ENCODE results near the gene REL. TPM values are rescaled to one million over a fixed set of nuclear protein-coding genes. Genes with fewer than 3 reads are reported as not detected.
A peak's percentile ranks its signal among the peaks of the same experiment; 100 is the strongest.

Gene REL
- polyA plus RNA-seq (ENCODE audit: insufficient read length in 3 of 3) = 10 to 100 TPM in 1 of 3 donors, 1 to 10 TPM in 2; 7.8 to 10.3 (median 8.5) TPM
- long read RNA-seq, donor 1, partial matches to known transcripts = 0 of 1 reads
- long read RNA-seq, donor 1, other reads (novel, unspliced or antisense) = 0 of 1 reads
- long read RNA-seq, donor 2 = 0 reads
- long read RNA-seq, donor 3 = 0 reads
- long read RNA-seq, donor 4, partial matches to known transcripts = 0 of 1 reads
- long read RNA-seq, donor 4, other reads (novel, unspliced or antisense) = 0 of 1 reads
- long read RNA-seq, donor 5 = 0 reads
- long read RNA-seq, donor 6, partial matches to known transcripts = 5 of 5 reads
- long read RNA-seq, donor 6, other reads (novel, unspliced or antisense) = 0 of 5 reads
- long read RNA-seq, donor 7, partial matches to known transcripts = 0 of 1 reads
- long read RNA-seq, donor 7, other reads (novel, unspliced or antisense) = 0 of 1 reads
- long read RNA-seq, donor 8 = 0 reads
- long read RNA-seq, donor 9, partial matches to known transcripts = 0 of 1 reads
- long read RNA-seq, donor 9, other reads (novel, unspliced or antisense) = 0 of 1 reads
- long read RNA-seq, donor 10 = 0 reads
- long read RNA-seq, donor 11, full-length matches to known transcripts = 4 of 4 reads
- long read RNA-seq, donor 11, partial matches to known transcripts = 0 of 4 reads
- long read RNA-seq, donor 11, other reads (novel, unspliced or antisense) = 0 of 4 reads
- long read RNA-seq, donor 12, partial matches to known transcripts = 0 of 2 reads
- long read RNA-seq, donor 12, other reads (novel, unspliced or antisense) = 0 of 2 reads
- long read RNA-seq, donor 13, partial matches to known transcripts = 0 of 1 reads
- long read RNA-seq, donor 13, other reads (novel, unspliced or antisense) = 0 of 1 reads
- long read RNA-seq, donor 14, partial matches to known transcripts = 0 of 1 reads
- long read RNA-seq, donor 14, other reads (novel, unspliced or antisense) = 0 of 1 reads
- long read RNA-seq, donor 15, partial matches to known transcripts = 0 of 1 reads
- long read RNA-seq, donor 15, other reads (novel, unspliced or antisense) = 0 of 1 reads
- long read RNA-seq, donor 16, partial matches to known transcripts = 0 of 1 reads
- long read RNA-seq, donor 16, other reads (novel, unspliced or antisense) = 0 of 1 reads

DNA sequence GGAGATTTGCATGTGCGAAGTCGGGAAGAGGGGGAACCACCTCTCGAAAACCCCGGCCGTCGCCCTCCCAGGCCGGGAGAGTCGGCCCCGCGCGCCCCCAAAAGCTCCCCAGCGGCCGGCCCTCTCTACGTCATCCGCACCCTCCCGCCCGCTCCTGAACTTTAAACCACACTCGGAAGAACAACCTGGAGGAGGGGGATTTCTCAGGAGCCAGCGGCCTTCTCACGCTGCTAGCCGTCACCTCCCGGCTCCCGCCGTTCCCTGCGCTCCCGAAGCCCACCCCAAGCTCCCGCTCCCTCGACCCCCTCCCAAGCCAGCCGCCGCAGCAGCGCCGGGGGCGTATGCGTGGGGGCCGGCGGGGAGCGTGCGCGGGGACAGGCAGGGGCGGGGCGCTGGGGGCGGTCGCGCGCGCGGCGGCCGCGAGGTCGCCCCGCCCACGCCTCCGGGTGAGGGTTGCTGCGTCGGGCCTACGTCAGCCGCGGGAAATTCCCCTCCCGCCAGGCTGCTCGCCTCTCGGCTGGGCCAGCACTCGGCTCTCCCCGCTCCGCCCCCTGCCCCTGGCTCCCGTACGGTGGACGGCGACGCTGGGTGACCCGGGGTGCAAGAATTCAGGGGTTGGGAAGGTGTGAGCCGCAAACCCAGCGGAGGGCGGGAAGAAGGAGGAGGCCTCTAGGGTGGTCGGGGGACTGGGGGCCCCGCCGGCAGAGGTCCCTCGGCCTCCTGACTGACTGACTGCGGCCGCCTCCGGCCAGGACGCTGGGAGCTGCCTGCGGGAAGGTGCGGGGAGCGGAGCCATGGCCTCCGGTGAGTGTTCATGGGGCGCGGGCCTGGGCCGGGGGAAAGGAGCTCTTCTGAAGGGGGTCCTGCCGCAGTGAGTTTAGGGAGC, at the start of gene REL:
Gene REL, plus strand, starts transcription at position 528 of the 886 bp plus-strand sequence. Its CDS starts 267 bp downstream, at position 795.
- DNase-seq (ENCODE audit: extremely low read depth in 1 of 11, low read depth in 9 of 11, low spot score in 4 of 11) = peak; percentile 76 to 90 (median 86)

DNA sequence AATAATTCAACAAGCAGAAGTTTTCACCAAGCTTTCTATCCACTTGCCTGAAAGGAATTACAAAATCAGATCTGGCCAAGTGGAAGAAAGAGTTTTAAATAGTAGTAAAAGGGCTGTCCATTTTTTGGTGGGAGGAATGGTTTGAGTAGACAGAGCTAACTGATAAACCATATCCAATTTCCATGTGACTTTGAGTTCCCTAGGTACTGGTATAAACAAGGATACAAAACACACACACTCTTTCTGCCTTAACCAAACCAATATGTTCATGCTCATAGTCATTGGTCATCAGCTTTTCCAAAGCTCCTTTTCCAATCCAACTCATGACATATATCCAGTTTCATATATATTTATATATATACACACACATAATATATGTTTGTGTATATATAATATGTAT, 49.5 kb upstream of the REL start:
- DNase-seq (ENCODE audit: extremely low read depth in 1 of 11, low read depth in 9 of 11, low spot score in 4 of 11) = no peak

DNA sequence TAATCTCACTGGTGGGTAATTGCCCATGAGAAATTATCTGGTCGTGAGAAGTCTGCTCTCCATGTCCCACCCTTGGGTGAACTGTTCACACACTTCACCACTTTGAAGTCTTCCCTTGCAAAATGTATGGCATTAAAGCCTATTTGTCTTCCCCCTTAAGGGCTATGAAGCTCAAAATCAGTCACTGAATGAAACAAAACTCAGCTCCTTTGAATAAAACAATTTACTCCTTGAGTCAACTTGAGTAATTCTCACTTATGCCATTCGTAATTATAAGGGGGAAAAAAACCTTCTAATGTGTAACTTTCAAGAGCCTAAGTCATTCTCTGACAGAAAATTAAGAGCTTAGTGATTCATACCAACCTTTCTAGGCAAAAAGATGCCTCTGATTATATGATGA, 48.8 kb upstream of the REL start:
- no peak for DNase-seq (ENCODE audit: extremely low read depth in 1 of 11, low read depth in 9 of 11, low spot score in 4 of 11)

DNA sequence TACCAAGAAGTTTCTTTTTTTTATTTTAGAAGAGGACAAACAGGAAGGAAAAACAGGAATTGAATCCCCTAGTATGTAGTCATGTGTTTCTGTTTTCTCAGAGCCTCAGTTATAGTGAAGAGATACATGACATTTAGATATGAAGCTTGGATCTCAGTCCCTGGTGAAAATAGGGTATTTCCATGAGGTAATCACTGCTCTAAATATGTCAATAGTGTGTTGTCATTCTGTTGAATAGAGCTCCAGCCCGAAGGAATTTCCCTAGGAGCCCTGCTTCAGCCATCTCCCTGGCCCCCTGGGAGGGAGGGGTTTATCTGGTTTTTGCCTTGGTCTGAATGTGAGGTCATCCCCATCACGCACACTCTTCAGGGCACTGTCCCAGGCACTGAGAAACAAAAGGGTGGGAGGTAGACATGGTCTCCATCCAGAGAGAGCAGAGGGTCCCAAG, 47.1 kb upstream of the REL start:
- DNase-seq (ENCODE audit: extremely low read depth in 1 of 11, low read depth in 9 of 11, low spot score in 4 of 11) = no peak

DNA sequence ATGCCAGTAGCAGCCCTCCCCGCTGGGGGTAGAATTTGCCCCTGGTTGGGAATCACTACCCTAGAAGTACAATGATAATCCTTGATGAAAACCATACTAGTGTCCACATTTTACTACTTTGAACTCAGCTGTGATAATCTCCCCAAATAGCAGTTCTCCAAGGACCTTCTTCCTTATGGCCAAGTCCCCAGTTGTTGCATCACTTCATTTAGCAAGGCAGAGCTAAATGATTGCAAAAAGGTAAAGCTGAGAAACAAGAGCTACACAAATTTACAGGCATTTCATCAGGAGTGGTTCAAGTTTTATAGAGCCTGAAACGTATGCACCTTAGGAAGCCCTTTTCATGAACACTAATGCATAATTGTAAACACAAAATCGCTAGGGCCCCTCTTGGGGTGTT, 44.9 kb upstream of the REL start:
- no peak for DNase-seq (ENCODE audit: extremely low read depth in 1 of 11, low read depth in 9 of 11, low spot score in 4 of 11)

DNA sequence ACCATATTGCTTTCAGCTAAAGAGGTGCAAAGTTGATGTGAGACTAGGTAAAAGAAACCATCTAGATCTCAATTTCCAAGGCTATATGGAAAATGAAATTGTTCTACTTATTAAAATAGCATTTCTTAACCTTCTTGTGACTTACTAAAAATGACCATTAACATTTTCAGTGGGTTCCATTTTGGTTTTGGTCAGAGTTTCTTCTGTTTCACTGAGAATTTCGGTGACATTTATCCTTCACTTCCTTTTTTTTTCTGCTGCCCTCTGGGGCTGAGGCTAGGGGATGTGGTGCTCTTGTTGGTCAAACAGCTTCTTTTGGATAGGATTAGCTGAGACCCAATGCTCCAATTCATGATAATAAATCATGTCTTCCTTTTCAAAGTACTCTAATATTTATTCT, 44.3 kb upstream of the REL start:
- DNase-seq (ENCODE audit: extremely low read depth in 1 of 11, low read depth in 9 of 11, low spot score in 4 of 11) = no peak

DNA sequence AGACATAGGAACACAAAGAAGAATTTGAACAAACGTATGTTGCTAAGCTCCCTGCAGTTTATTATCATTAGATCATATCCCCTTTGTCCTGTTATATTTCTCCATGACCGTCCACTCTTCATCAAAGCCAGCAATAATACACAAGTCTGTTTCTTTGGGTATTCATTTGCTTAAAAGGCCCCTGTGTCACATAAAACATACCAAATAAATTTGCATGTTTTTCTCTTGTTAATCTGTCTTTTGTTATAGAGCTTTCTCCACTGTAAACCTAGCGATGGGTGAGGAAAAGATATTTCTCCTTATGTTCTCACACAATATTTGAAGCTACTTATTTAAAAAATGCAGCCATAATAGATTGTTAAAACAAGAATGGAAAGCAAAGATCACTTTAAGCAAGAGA, 42.9 kb upstream of the REL start:
- no peak for DNase-seq (ENCODE audit: extremely low read depth in 1 of 11, low read depth in 9 of 11, low spot score in 4 of 11)

DNA sequence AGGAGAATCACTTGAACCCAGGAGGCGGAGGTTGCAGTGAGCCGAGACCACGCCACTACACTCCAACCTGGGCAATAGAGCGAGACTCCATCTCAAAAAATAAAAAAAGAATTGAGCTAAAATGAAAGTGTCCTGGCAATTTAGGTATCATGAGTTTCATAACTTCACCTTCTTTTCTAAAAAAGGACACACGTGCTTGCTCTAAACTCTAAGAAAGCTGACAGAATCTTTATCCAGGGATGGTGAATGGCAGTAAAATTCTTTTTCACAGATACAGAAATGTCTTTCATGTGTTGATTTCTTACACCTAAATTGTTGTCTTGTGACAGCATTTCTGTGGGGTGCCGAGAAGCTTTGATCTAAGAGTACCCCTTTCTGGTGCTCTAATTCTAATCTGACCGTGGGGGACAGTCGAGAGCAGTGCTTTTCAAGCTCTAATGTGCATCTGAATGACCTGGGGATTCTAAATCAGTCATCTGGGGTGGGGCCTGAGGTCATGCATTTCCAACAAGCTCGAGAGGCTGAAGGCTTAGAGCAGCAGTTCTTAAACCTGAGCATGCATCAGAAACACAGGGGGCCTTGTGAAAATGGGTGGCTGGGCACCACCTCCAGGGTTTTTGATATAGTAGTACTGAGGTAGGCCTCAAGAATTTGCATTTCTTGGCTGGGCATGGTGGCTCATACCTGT, 42.1 kb upstream of the REL start:
- no peak for DNase-seq (ENCODE audit: extremely low read depth in 1 of 11, low read depth in 9 of 11, low spot score in 4 of 11)

DNA sequence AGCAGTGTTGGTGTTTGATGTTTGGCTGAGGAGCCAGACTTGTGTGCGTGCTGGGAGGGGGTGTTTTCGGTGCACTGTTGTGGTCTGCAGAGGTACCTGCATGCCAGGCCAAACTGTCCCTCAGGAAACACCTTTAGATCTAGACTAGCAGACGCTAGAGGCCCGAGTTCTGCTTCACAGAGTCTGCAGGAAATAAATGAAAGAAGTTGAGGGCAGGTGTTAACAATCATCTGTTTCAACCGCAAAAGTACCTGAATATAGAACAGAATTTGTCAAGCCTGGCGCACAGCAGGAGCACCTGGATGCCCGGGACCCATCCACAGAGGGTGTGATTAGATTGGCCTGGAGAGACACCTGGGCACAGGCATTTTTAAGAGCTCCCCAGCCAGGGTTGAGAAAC, 40.5 kb upstream of the REL start:
- DNase-seq (ENCODE audit: extremely low read depth in 1 of 11, low read depth in 9 of 11, low spot score in 4 of 11) = no peak

- DNase-seq (ENCODE audit: extremely low read depth in 1 of 11, low read depth in 9 of 11, low spot score in 4 of 11) = no peak
Observed at GRCh38 chr2:60843006-60843405, 38.4 kb upstream of the REL start.

GRCh38 chr2:60844105-60844504, 37.3 kb upstream of the REL start:
- no peak for DNase-seq (ENCODE audit: extremely low read depth in 1 of 11, low read depth in 9 of 11, low spot score in 4 of 11)

DNA sequence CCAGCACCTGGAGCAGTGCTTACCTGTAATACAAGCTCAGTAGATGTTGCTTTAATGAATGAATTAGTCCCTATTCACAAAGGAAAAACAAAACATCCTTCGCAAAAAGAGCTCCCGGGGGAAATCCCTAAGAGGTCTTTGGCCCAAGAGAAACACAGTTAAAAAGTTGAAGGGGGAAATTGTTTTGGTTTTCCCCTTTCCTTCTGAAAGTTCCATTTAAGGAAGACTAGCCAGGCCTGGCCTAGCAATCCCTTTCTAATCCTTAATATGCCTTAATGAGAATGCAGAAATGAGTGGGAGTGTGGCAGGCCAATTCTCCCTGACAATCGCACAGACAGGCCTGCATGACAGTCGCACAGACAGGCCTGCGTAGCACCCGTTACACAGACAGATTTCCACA, 33.5 kb upstream of the REL start:
- no peak for DNase-seq (ENCODE audit: extremely low read depth in 1 of 11, low read depth in 9 of 11, low spot score in 4 of 11)

- DNase-seq (ENCODE audit: extremely low read depth in 1 of 11, low read depth in 9 of 11, low spot score in 4 of 11) = no peak
Observed at GRCh38 chr2:60849187-60849586, 32.2 kb upstream of the REL start.

DNA sequence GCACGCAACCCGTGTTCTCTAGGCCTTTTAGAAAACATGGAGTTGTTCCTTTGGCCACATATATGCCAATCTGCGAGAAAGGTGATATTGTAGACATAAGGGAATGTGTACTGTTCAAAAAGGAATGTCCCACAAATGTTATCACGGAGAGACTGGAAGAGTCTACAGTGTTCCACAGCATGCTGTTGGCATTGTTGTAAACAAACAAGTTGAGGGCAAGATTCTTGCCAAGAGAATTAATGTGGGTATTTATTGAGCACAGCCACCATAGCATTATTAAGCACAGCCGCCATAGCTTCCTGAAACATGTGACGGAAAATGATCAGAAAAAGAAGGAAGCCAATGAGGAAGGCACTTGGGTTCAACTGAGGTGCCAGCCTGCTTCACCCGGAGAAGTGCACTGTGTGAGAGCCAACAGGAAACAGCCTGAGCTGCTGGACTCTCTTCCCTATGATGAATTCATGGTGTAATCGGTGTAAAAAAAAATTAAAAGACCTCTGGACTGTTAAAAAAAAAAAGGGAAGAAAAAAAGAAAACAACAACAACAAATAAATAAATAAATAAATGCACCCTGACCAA, 29.0 kb upstream of the REL start:
- no peak for DNase-seq (ENCODE audit: extremely low read depth in 1 of 11, low read depth in 9 of 11, low spot score in 4 of 11)

- DNase-seq (ENCODE audit: extremely low read depth in 1 of 11, low read depth in 9 of 11, low spot score in 4 of 11) = no peak
Observed at GRCh38 chr2:60853531-60853930, 27.8 kb upstream of the REL start.

- no peak for DNase-seq (ENCODE audit: extremely low read depth in 1 of 11, low read depth in 9 of 11, low spot score in 4 of 11)
Observed at GRCh38 chr2:60855989-60856669, 25.2 kb upstream of the REL start.

DNA sequence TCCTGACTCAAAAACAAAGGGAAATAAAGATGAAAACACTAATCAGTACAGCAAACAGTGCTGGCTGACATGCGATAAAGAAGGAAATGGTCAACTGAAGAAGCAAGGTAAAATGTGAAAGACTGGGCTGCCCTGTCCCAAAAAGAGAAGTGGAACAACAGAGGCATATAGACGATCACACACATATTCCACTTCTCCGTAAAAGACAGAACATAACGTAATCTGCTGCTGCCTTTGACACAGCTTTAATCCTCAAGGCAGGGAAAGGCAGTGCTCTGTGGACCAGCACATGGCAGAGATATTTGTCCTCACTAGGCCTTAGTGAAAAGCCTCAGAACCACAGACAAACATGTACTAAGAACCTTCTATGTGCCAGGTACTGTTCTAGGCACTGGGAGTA, 24.3 kb upstream of the REL start:
- DNase-seq (ENCODE audit: extremely low read depth in 1 of 11, low read depth in 9 of 11, low spot score in 4 of 11) = no peak
